Retinal pigment epithelial cell (primary cell): Measurements from ENCODE around the gene ANKRD18A.
"Not testable (repeated sequence)": the region's sequence is repeated elsewhere in the genome, so short reads cannot be mapped to it uniquely, and the experiment has no call there.

Experiments
- DNase-seq: peaks from one replicate; pipeline ENCODE4 v3.0.0-alpha.2; 2010; ENCODE audit warnings: low read depth
- H3K4me3 ChIP-seq: 2 replicates; pipeline ENCODE4 v1.5.1; 2011; ENCODE audit warnings: mild to moderate bottlenecking, low read length, control low read depth, moderate library complexity
- TF ChIP-seq, protein P1 (sequence below): conservative IDR thresholded peaks from 2 replicates; pipeline ENCODE4 v1.5.1; 2011; ENCODE audit warnings: low read depth, low read length, control low read depth, inconsistent platforms

ANKRD18A gene

DNA sequence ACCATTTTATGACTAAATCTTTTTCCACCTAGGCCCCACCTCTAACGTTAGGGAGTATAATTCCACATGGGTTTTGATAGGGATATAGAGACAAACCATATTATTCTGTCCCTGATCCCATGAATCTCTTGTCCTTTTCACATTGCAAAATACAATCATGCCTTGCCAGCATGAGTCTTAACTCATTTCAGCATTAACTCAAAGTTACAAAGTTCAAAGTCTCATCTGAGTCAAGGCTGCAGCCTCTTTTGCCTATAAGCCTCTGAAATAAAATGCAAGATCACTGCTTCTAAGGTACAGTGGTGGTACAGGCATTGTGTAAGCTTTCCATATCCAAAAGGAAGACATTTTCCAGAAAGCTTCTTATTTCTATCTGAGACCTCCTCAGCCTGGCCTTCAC lies 54.3 kb downstream of the ANKRD18A start:
- DNase-seq, H3K4me3 ChIP-seq: not testable (repeated sequence)

DNA sequence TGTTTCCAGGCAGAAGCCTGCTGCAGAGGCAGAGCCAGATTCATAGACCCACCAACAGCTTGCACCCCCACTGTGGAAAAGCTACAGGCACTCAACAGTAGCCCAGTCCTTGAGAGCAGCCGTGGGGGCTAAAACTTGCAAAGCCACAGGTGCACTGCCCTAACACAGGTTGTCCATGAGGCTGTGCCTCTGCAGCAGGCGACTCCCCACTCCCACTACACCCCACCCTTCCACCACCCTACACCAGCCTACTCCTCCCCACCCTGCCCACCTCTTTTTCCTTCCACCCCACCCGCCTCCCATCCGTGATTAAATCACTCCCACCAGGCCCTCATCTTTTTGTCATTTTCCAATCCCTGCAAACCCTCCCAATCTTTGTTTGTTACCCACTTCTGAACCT lies 55.2 kb downstream of the ANKRD18A start:
- not testable (repeated sequence) for DNase-seq, H3K4me3 ChIP-seq

DNA sequence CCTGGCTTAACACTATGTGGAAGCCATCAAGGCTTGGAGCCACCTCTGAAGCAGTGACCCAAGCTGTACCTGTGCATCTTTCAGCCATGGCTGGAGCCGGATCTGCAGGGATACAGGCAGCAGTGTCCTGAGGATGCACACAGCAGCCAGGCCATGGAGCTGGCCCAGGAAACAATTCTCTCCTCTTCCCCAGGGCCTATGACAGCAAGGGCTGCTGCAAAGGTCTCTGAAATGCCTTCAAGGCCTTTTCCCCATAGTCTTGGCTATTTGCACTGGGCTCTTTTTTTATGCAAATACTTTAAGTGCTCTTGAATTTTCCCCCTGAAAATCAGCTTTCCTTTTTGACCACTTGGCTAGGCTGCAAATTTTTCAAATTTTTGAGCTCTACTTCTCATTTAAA lies 56.5 kb downstream of the ANKRD18A start:
- not testable (repeated sequence) for DNase-seq, H3K4me3 ChIP-seq

DNA sequence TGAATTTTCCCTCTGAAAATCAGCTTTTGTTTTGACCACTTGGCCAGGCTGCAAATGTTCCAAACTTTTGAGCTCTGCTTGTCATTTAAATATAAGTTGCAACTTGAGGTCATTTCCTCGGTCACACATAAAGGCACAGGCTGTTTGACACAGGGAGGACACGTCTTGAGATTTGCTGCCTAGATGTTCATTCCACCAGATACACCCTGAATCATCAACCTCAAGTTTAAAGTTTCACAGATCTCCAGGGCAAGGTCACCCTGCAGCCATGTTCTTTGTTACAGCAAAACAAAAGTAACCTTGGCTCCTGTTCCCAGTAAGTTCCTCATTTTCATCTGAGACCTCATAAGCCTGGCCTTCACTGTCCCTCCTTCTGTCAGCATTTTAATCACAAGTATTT lies 59.3 kb downstream of the ANKRD18A start:
- not testable (repeated sequence) for DNase-seq, H3K4me3 ChIP-seq

DNA sequence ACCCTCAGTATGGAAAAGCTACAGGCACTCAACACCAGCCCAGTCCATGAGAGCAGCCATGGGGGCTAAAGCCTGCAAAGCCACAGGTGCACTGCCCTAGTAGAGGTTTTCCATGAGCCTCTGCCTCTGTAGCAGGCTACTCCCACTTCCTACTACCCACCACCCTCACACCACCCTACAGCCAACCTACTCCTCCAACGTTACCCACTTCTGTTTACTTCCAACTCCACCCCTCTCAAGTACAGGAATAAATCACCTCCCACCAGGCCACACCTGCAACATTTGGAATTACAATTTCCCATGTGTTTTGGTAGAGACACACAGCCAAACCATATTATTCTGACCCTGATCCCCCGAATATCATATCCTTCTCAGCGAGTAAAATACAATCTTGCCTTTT lies 61.2 kb downstream of the ANKRD18A start:
- DNase-seq, result not testable (repeated sequence)

DNA sequence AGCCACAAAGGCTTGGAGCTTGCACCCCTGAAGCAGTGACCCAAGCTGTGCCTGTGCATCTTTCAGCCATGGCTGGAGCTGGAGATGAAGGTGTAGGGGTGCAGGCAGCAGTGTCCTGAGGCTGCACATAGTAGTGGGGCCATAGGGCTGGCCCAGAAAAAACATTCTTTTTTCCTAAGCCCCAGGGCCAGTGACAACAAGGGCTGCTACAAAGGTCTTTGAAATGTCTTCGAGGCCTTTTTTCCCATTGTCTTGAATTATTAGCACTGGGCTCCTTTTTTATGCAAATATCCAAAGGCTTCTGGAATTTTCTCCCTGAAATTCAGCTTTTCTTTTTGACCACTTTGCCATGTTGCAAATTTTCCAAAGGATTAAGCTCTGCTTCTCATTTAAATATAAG lies 62.6 kb downstream of the ANKRD18A start:
- not testable (repeated sequence) for H3K4me3 ChIP-seq, DNase-seq

More for the DNA sequence above, 61.2 kb downstream of the ANKRD18A start:
- H3K4me3 ChIP-seq, result not testable (repeated sequence)

DNA sequence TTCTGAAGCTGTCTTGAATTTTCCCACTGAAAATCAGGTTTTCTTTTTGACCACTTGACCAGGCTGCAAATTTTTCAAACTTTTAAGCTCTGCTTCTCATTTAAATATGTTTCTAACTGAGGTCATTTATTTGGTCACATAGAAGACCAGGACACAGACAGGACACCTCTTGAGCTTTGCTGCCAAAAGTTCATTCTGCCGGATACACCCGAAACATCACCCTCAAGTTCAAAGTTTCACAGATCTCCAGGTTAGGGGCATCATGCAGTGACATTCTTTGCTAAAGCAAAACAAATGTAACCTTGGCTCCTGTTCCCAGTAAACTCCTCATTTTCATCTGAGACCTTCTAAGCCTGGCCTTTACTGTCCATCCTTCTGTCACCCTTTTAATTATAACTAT lies 65.4 kb downstream of the ANKRD18A start:
- DNase-seq, H3K4me3 ChIP-seq: not testable (repeated sequence)

DNA sequence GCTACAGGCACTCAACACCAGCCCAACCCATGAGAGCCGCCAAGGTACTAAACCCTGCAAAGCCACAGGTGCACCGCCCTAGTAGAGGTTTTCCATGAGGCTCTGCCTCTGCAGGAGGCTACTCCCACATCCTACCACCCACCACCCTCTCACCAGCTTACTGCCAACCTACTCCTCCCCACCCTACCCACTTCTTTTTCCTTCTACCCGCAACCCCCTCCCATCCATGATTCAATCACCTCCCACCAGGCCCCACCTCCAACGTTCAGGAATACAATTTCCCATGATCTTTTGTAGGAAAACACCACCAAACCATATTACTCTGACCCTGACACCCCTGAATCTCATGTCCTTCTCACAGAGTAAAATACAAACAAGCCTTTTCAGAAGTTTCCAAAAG lies 67.4 kb downstream of the ANKRD18A start:
- not testable (repeated sequence) for DNase-seq, H3K4me3 ChIP-seq

DNA sequence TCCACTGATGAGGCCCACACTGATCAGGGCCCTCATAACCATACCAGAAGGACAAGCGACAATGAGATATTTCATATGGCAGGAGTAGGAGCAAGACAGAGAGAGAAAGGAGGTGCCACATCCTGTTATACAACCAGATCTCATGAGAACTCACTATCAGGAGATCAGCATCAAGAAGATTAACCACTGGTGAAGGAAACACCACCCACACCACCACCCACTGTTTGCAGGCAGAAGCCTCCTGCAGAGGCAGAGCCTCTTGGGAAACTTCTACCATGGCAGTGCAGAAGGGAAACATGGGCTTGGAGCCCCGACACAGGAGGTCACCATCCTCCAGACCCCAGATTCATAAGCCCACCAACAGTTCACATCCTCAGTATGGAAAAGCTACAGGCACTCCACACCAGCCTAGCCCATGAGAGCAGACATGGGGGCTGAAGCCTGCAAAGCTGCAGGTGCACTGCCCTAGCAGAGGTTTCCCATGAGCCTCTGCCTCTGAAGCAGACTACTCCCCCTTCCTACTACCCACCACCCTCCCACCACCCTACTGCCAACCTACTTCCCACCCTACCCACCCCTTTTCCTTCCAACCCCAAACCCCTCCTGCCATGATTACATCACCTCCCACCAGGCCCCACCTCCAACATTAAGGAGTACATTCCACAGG lies 73.8 kb downstream of the ANKRD18A start:
- not testable (repeated sequence) for H3K4me3 ChIP-seq, DNase-seq

DNA sequence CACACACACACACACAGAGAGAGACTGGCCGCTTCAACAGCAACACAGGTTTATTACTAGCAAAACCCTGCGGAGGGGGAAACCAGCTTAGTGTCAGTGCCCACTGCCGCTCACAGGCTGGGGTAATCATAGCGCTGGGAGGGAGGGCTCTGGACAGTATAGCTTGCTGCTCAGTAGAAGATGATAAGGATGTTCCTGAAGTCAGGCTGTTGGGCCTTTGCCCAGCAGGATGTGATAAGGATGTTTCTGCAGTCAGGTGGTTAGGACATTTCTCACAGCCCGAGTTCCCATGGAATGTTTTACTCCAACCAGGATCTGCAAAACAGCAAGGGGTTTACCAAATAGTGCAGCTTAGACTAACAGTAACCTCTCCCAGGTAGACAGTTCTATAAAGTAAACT lies 79.9 kb downstream of the ANKRD18A start:
- DNase-seq, H3K4me3 ChIP-seq: not testable (repeated sequence)

DNA sequence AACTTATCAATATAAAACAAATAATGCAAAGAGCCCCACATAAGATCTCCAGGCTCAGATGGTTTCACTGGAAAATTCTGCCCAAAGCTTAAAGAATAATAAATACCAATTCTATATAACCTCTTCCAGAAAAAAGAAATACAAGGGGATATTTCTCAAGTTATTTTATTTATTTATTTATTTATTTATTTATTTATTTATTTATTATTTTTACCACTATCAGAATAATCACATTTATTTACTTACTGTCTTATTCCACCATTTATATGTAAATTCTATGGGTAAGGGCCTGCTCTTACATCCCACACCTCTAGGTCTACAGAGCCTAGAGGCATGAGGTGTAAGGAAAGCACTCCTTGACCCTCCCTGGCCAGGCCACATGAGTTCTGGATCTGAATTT lies 91.1 kb downstream of the ANKRD18A start:
- no peak overlapping the region for H3K4me3 ChIP-seq
- no peak for DNase-seq
- TF ChIP-seq, protein P1, sequence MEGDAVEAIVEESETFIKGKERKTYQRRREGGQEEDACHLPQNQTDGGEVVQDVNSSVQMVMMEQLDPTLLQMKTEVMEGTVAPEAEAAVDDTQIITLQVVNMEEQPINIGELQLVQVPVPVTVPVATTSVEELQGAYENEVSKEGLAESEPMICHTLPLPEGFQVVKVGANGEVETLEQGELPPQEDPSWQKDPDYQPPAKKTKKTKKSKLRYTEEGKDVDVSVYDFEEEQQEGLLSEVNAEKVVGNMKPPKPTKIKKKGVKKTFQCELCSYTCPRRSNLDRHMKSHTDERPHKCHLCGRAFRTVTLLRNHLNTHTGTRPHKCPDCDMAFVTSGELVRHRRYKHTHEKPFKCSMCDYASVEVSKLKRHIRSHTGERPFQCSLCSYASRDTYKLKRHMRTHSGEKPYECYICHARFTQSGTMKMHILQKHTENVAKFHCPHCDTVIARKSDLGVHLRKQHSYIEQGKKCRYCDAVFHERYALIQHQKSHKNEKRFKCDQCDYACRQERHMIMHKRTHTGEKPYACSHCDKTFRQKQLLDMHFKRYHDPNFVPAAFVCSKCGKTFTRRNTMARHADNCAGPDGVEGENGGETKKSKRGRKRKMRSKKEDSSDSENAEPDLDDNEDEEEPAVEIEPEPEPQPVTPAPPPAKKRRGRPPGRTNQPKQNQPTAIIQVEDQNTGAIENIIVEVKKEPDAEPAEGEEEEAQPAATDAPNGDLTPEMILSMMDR, result no peak

DNA sequence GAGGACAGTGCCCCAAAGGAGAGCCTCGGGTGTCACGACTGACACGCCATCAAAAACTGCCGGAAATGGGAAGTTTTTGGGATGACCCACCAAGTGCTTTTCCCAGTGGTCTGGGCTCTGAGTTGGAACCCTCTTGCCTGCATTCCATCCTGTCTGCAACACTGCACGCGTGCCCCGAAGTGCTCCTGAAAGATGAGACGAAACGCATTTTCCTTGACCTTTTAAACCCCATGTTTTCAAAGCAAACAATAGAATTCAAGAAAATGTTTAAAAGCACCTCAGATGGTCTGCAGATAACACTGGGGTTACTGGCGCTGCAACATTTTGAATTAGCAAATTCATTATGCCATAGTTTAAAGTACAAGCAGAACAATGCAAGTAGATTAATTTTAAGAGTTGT lies 92.9 kb downstream of the ANKRD18A start:
- no peak overlapping the region for H3K4me3 ChIP-seq
- TF ChIP-seq, protein P1, result no peak
- no peak for DNase-seq

DNA sequence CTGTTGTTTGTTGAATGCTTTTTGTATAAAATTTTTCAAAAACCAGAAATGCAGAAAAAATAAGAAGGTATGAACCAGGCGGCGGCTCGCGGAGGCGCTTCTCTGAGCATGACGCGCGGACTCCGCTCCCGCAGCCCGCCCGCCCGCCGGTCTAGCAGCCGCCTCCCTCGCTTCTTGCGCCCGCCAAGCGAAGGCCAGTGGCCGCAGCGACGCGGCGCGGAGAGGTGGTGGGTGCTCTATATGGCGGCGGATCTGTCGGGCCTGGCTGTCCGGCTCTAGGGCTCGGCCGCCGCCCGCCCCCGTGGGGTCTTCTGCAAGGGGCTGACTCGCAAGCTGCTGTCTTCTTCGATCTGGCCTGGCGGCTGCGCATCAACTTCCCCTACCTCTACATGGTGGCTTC lies 93.8 kb downstream of the ANKRD18A start:
- TF ChIP-seq, protein P1, result no peak
- DNase-seq, result no peak
- no peak overlapping the region for H3K4me3 ChIP-seq
